HG03439 (cell line): ENCODE results near the gene EOMES.
A peak's percentile ranks its signal among the peaks of the same experiment; 100 is the strongest.

Experiments
- ATAC-seq: cut with Tn5 transposase; IDR thresholded peaks from one replicate; pipeline ENCODE4 v1.9.1; 2021; ENCODE audit warnings: mild to moderate bottlenecking, moderate library complexity; ENCODE audit not compliant: unreplicated experiment

EOMES gene

DNA sequence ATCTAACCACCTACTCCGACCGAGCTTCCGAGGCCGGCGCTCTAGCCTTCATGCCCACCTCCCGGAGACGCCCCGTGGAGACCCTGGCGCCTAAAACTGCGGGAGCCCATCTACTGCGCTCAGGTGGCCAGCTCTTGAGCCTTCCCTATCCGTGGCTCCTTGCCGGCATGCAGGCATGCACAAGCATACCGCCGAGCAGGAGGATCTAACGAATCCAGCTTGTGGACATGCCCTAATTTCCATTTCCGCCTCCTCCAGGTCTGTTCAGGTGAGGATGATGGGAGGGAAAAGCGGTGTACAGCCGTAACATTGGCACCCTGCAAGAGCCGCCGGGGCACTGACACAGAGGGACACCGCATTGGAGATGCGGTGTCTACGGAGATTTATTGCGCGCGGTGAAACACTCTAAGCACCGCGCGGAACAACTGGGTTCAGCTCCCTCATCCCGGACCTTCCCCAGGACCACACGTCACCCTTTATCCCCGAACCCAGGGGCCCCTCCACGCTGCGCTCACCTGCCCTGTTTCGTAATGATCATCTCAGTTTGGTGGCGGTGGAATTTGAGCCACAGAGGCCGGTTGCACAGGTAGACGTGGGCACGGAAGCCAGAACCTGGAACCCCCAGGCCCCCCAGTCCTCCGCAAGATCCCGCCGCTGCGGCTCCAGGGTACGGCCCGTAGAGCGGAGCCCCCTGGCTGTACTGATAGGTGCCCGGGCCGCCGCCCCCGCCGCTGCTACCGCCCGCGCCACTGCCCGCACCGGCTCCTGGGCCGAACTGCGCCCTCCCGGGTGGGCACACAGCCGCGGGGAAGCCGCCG, 1.0 kb downstream of the EOMES start:
- peak; percentile 15 for ATAC-seq

DNA sequence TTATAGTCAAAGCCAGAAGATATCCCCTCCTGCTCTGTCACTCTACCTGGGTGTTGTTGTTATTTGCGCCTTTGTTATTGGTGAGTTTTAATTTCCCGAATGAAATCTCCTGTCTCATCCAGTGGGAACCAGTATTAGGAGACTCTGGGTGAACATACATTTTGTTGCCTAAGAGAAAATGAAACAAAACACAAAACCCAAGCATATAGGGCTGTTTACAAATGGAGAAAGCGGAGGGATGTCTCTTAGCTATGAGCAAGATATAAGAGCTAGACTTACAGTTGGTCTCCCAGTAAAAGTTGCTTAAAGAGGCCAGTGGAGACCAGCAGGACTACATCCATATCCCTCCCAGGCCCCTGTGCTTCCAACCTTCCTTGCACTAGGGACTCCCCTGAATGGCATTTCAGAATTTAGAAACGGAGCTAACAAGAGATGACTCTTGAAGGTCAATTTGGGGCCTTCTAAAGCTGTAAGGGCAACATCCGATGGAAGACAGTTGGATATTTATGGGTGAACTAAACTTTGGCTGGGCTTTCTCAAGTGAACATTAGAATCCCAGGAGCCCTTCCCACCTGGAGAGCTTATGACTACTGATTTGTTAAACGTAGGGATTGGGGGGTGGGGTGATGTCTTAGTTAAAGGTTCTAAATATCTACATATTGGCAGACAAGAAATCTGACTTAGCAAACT, 2.7 kb downstream of the EOMES start:
- ATAC-seq, result no peak

DNA sequence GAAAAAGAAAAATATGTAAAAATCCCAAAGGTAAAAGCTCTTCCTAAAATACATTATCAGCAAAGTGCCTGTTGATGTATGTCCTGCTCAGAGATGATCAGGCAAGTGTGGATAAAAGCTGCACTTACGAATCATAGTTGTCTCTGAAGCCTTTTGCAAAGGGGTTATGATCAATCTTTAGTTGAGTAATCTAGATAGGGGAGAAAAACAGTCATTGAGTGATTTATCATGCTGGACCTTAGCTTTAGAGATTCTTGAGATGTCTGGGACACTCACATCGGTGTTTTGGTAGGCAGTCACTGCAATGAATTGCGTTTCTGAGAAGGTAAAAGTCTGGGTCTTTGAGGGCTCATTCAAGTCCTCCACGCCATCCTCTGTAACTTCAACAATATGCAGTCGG, 3.7 kb downstream of the EOMES start:
- no peak for ATAC-seq

DNA sequence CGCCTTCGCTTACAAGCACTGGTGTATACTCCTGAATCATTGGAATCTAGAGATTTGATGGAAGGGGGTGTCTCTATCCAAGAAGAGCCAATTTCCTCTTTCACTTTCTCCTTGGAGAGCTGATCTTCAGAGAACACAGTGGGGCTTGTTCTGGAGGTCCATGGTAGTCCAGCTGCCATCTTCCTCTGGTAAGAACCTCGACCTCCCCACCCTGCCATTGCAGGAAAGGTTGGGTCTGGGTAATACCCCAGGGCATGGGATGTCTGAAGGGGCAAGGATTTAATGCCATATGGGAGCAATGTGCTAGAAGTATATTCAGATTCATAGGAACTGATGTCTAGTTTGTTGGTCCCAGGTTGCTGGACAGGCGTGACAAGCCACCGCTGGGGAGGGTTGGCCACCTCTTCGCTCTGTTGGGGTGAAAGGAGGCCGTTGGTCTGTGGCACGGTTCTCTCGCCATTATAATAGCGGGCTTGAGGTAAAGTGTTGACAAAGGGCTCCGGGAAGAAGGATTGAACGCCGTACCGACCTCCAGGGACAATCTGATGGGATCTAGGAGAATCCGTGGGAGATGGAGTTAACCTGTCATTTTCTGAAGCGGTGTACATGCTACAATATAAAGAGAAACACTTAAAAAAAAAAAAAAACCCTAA, 4.8 kb downstream of the EOMES start:
- no peak for ATAC-seq

DNA sequence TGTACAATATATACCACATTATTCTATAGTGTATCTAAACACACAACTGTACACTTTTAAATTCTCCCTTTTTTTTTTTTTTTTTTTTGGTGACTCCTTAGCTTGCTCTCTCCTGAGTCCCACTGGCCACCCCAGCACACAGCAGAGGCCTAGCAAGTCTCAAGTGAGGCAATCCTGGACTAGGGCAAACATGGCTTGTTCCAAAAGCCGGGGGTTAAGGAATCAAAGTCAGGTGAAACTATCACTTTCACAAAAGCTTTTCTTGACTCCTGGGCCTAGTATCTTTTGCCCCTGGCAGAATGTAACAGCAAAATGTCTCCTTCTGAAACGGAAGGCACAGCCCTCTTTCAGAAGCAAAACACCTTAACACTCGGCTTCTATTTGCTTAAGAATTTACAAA, 5.8 kb downstream of the EOMES start:
- no peak for ATAC-seq

DNA sequence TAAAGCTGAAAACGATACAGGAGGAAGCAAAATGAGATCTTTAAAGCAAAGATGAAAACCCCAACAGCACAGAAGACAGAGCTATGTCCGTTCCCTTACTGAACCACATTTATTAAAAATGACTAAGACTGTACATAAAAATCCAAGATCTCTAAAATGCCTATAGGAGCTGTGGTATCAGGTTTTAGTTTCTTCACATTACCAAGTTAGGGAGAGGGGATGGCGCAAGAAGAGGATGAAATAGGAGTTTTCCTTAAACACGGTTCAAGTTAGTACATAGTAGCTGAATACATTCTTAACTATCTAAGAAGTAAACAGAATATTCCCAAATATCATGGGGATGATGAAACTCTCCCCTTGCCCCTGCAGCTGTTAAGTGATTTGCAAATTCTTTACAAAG, 6.3 kb downstream of the EOMES start:
- ATAC-seq, result no peak

DNA sequence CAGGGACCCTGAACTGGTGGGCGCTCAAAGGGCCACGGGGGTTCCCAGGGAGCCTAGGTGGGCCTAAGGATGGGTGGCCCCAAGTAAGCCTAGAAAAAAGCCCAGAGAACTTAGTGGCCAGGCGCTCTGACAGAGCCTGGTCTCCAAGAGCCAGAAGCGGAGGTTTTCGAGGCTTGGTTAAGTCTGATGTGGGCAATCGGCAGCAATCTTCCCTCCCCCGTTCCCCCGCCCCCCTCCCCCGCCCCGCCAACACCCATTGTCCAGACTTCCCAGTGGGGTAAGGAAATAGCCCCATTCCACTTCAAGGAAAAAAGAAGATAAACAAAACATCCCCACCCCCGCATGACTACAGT, 6.7 kb downstream of the EOMES start:
- no peak for ATAC-seq

DNA sequence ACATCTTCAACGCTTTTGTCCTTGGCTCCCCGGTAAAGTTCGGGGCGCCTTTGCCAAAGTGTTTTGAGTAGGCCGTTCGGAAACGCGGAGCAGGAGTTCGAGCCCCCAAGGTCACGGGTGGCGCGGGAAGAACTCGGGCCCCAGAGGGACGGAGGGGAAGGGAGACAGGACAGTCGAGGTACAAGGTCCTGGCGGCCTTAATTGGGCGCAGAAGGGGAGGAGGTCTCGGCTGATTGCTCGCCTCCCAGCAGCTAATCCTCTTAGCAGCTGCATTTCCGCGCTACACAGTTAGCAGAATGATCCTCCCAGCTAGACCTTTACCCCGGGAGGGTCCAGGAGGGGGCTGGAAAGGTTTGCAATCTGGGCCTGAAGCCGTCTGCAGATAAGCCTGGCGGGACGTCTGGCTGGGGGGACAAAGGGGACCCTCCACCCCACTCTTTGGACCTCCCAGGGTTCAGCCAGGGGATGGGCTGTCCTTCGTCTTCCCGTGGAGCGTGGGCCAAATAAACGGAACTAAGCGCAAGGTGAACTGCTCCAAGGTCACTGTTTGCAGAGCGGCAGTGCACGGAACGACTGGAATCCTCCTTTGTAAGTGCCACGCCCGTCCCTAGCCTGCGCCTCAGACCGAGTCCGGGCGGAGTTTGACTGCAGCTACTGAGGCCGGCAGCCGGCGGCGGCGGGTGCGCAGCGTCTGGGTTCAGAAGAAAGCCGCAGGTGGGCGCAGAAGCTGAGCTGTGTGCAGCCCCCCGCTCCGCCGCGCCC, 7.2 kb downstream of the EOMES start:
- no peak for ATAC-seq

DNA sequence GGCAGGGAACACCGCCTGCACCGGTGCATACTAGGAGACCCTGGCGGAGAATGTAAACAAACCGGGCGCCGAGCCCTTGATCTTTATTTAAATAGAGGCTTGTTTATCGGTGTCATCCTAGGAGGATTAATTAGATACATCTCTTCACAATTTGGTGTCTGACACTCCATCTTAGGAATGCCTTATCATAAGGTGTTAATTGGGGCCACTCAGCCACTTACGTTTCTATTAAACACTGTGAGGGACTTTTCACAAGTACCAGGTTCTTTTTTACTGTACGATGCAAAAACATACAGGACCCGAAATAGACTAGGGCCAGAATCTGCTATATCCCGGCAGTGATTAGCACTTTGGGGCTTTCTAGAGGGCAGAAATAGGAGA, 8.0 kb downstream of the EOMES start:
- ATAC-seq, result no peak

DNA sequence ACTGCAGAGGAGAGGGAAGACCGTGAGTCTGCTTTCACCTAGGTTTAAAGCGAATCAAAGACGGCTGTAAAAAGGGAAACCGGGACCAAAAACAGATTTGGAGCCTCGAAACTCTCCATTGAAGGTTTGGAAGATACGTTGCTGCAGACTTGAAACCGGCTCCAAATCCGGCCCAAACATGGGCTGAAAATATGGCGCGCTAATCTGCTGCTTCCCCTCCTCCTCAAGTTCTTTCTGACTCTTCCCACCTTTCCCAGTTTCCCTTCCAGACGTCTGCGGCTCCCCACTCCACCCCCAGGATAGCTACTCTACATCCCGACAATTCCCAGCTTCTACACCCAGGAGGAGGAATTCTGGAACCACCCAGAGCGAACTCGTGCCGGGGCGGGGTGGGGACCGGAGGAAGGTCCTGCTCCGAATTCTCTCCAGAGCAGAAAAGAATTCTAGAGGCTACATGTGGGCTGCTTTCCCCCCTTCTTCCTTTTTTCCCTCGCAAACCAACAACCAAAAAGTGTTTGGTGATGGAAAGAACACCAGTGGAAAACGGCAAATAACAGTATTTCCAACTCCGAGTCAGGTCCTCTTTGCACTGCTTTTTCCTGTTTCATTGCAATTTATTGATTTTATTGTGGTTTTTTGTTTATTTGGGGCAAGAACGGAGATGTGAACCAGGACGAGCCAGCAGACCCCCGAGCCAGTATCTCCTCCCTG, 8.5 kb downstream of the EOMES start:
- ATAC-seq, result no peak

DNA sequence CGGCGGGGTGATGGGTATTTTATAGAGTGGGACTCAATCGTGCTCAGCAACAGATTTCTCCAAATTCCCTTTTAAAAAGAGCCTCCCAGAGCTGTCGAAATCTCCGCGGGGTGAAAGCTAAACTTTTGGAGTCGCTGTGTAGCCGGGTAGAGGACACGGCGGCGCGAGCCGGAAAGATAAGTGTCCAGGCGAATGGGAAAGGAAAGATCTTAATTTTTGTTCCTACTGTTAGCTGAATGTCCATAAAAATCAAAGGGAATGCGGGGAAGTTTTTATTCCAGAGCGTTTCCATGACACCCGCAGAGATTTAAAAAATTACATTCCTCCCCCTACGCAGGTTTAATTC, 9.1 kb downstream of the EOMES start:
- ATAC-seq, result no peak

DNA sequence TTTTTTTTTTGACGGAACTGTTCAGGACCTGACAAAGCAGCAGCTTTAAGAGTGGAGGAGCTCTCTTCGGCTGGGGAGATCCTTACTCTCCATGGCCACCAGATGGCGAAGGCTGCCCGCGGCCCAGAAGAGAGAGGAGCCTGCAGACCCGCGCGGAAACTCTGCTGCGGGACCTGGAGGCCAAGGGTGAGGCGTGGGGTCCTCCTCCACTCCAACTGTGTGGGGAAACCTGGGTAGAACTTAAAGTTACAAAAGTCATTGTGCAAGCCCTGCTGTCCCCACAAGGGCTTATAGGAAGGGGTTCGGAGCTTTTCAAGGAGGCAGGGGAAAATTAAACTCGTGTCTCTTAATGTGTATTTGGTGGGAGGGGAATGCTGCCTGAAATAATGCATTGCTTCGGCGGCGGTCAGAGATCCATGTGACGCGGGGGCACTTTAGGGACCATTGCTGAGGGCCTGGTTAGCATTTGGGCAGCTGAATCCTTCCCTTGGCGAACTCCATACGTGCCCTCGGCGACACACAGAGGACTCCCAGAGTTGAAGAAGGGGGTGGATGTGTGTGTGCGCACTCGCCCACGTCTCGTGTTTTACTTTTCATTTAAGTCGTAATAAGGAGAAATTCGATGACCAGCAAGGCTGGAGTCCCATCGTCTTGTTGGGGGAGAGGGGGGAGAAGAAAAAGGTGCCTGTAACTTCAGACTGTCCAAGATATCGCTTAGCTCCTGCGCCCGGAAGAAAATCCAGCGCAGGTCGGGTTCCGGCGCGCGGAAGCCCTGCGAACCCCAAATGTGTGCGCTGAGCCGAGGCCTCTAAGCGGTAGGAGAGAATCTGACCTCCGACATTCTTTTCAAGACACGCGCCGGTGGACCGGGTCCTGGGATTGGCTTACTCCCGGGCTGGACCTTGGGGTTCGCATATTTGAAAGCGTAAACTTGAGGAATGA, 9.7 kb downstream of the EOMES start:
- ATAC-seq, result peak; percentile 94

DNA sequence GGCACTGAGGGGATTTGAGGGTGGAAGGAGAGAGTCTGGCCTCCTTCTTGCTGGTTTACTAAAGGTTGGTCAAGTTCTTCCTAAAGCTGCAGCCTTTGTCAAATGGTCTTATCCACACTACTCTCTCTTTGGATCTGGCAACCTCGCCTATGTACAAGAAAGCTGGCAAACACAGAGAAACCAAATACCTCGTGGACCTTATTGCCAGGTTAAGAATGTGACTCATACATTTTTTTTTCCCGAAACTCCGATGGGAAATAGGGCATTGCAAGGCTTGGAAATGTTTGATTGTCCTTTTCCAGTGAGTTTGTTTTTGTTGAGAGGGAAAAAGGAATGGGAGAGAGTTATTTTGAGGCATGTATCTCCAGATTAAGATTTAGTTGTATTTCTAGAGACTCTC, 13.9 kb downstream of the EOMES start:
- ATAC-seq, result no peak

DNA sequence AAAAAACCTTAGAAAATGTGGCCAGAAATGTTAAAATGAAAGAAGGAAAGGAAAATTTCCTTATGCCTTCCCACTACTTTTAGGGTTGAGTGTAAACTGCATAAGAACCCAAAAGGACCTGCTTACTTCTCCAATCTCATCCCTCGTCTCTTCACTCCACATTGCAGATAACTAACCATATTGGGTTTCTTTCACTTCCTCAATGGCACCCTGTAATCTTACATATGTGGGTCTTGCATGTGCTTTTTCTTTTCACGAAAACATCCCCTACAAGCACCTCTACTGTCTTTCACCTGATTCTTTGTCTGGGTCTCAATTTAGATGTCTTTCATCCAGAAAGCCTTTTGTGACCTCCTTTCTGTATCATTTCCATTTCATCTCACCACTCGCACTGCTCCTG, 23.1 kb downstream of the EOMES start:
- ATAC-seq, result no peak

DNA sequence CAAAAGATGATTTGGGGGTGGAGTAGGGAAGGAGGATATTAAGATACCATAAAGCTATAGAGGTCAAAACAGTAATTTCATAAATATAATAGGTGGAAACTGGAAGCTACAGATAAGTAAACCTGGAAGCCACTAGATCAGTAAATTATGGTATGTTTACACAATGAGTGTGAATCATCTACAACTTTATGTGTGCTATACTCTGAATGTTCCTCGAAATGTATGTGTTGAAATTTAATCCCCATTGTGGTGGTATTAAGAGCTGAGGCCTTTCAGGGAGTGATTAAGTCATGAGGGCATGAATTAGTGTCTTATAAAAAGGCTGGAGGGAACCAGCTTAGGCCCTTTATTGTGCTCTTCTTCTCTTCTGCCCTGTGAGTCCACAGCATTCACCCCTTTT, 25.2 kb downstream of the EOMES start:
- no peak for ATAC-seq

DNA sequence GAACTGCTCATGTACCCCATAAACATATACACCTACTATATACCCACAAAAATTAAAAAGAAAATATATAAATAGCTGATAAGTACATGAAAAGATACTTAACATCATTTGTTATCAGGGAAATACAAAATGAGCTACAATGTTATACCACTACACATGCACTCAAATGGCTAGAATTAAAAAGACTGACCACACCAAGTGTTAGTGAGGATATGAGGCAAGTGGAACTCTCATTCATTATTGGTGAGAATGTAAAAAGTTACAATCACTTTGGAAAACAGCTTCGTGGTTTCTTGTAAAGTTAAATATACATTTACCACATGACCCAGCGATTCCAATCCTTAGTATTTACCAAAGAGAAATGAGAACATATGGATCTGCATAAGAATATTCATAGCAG, 26.5 kb downstream of the EOMES start:
- ATAC-seq, result no peak

DNA sequence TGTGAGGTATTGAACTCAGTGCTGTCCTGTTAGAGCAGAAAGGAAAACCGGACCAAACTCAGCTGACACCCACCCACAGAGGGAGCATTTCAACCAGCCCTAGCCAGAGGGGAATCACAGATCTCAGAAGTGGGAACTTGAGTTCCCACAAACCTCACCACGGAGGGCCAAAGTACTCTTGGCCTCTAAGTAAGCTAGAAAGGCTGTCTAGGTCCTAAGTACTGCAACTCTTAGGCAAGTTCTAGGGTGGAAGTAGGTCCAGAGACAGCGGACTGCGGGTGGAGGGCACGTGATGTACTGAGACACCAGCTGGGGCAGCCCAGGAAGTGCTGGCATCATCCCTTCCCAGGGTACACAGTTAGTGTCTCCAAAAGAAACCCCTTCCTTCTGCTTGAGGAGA, 34.1 kb downstream of the EOMES start:
- ATAC-seq, result no peak

DNA sequence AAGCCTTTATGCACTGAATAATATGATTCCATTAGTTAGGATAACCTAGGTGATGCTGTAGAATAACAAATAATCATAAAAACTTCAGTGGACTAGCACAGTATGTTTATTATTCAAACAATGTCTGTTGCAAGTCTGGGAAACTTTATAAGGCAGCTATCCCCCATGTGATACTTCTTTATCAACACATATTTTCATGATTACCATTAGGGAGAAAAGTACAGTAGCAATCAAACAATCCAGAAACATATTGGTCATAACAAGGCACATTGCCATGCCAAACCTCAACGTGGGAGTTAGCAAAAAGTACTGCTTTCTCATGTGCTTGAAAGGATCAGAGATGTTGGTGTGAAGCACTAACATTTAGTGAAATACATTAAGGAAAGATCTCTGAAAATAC, 35.5 kb downstream of the EOMES start:
- no peak for ATAC-seq

DNA sequence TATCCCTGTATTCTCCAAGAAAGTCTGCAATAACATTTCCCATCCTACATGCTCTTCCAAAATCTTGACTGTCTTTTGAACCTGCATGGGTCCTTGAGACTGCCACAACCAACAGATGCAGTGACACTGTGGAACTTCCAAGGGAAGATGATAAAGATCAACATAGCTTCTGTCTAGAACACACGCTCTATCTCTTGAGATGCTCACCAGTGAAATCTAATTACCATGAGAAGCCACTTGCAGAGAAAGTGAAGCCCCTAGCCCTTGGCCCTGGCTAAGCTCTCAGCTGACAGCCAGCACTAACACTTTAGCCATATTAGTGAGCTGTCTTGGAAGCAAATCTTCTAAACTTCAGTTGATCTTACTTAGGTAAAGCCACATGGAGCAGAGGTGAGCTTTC, 36.6 kb downstream of the EOMES start:
- no peak for ATAC-seq

DNA sequence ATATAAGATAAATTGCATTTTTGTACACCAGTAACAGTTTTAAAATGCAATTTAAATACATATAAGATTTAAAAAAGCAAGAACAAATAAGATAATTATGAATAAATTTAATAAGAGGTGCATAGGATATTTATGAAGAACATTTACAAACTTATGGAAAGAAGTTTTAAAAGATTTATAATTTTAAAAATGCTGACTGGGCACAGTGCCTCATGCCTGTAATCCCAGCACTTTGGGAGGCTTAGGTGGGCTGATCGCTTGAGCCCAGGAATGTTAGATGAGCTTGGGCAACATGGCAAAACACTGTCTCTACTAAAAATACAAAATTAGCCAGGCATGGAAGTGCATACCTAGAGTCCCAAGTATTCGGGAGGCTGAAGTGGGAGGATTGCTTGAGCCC, 37.8 kb downstream of the EOMES start:
- no peak for ATAC-seq
